ENCODE data around the gene KCNG2.

KCNG2 gene

GRCh38 chr18:79825913-79826312 is 28.2 kb downstream of the KCNG2 start:
- no peak for DNase-seq

- no peak for DNase-seq
Measured at GRCh38 chr18:79826966-79827365, 29.2 kb downstream of the KCNG2 start.

- no peak for DNase-seq
Measured at GRCh38 chr18:79828258-79828657, 30.5 kb downstream of the KCNG2 start.

- no peak for DNase-seq
Measured at GRCh38 chr18:79829136-79829854, 31.6 kb downstream of the KCNG2 start.

- no peak for DNase-seq
Measured at GRCh38 chr18:79832169-79832568, 34.4 kb downstream of the KCNG2 start.

GRCh38 chr18:79834834-79835233 is 37.1 kb downstream of the KCNG2 start:
- DNase-seq, result no peak

GRCh38 chr18:79841936-79842335 is 44.2 kb downstream of the KCNG2 start:
- DNase-seq, result no peak

GRCh38 chr18:79844999-79845563 is 47.3 kb downstream of the KCNG2 start:
- no peak for DNase-seq

GRCh38 chr18:79846936-79847557 is 49.3 kb downstream of the KCNG2 start:
- DNase-seq, result no peak

- DNase-seq, result no peak
Measured at GRCh38 chr18:79847606-79848293, 50.0 kb downstream of the KCNG2 start.

GRCh38 chr18:79848294-79848578 is 50.5 kb downstream of the KCNG2 start:
- no peak for DNase-seq

- DNase-seq, result no peak
Measured at GRCh38 chr18:79848579-79849327, 51.0 kb downstream of the KCNG2 start.

- no peak for DNase-seq
Measured at GRCh38 chr18:79849328-79850207, 51.8 kb downstream of the KCNG2 start.

GRCh38 chr18:79850731-79851130 is 53.0 kb downstream of the KCNG2 start:
- DNase-seq, result no peak

- no peak for DNase-seq
Measured at GRCh38 chr18:79851489-79851888, 53.8 kb downstream of the KCNG2 start.

GRCh38 chr18:79851950-79852349 is 54.2 kb downstream of the KCNG2 start:
- no peak for DNase-seq

GRCh38 chr18:79852561-79853302 is 55.0 kb downstream of the KCNG2 start:
- no peak for DNase-seq

GRCh38 chr18:79853303-79853992 is 55.7 kb downstream of the KCNG2 start:
- DNase-seq, result no peak

- DNase-seq, result no peak
Measured at GRCh38 chr18:79853993-79854364, 56.2 kb downstream of the KCNG2 start.

GRCh38 chr18:79855147-79855933 is 57.6 kb downstream of the KCNG2 start:
- no peak for DNase-seq
